ENCODE results near the gene CACNA1D. TPM values are rescaled to one million over a fixed set of nuclear protein-coding genes. Genes with fewer than 3 reads are reported as not detected.

CACNA1D gene
- total and polyA plus RNA-seq, 9 of the 15 experiments (the other 6 are each of a cell fraction or from before 2014, with no cell fraction given) = 0.29 TPM; not detected in 8

- TF ChIP-seq AFF1 (IDR thresholded peaks at IDR 0.05; ENCODE audit: low read depth in 1 of 2, partially characterized antibody in 2 of 2) (no peak), MLLT1 (IDR thresholded peaks at IDR 0.05) (no peak), POLR3G (IDR thresholded peaks at IDR 0.05; ENCODE audit: extremely low read depth, insufficient read length, insufficient replicate concordance) (no peak), XRCC4 (IDR thresholded peaks at IDR 0.05; ENCODE audit: extremely low read depth, insufficient read depth, insufficient read length) (no peak), SAP30 (IDR thresholded peaks at IDR 0.05; ENCODE audit: borderline replicate concordance, insufficient read depth, low read depth, low read length, poor library complexity, severe bottlenecking) (no peak), RFX5 (IDR thresholded peaks at IDR 0.05; ENCODE audit: low read depth, low read length) (no peak)
Observed at GRCh38 chr3:53533472-53533871, 39.1 kb downstream of the CACNA1D start (continued).

Measured in K562 (cell line).